Right lobe of liver (tissue), 6 donors: ENCODE results near the gene NR6A1. TPM values are rescaled to one million over a fixed set of nuclear protein-coding genes. Genes with fewer than 3 reads are reported as not detected.

ENCODE experiments used
- ATAC-seq, 4 donors: fragments of 200-7000 bp; cut with Tn5 transposase; one replicate each; pipeline ENCODE4 v1.9.1; 2020; ENCODE audit warnings: mild to moderate bottlenecking in 4 of 4, moderate library complexity in 4 of 4
- DNase-seq, 3 donors: peaks; one replicate each; pipeline ENCODE4 v3.0.0-alpha.2; 2020
- H3K27ac ChIP-seq, 3 donors: fragments of 200-600 bp; one replicate each; pipeline ENCODE4 v1.8.0; 2022
- H3K27me3 ChIP-seq, 2 donors: fragments of 200-600 bp; one replicate each; pipeline ENCODE4 v1.8.0; 2022
- H3K36me3 ChIP-seq, 4 donors: fragments of 200-600 bp; sonication (generic) in 1 of 4; one replicate each; pipeline versions ENCODE4 v1.5.1 to v1.8.0; 2017 to 2022; ENCODE audit warnings: control low read depth in 1 of 4
- H3K4me1 ChIP-seq, 4 donors: fragments of 200-600 bp; sonication (generic) in 1 of 4; one replicate each; pipeline versions ENCODE4 v1.5.1 to v1.8.0; 2017 to 2022; ENCODE audit warnings: control low read depth in 1 of 4
- H3K4me3 ChIP-seq, 3 donors: fragments of 200-600 bp; one replicate each; pipeline ENCODE4 v1.8.0; 2022
- H3K9me3 ChIP-seq, 4 donors: fragments of 200-600 bp; sonication (generic) in 1 of 4; one replicate each; pipeline versions ENCODE4 v1.5.1 to v1.8.0; 2017 to 2022; ENCODE audit warnings: control low read depth in 1 of 4
- POLR2A ChIP-seq: fragments of 450-650 bp; IDR thresholded peaks from one replicate; pipeline ENCODE4 v1.6.1; 2017; ENCODE audit warnings: antibody characterized with exemption, mild to moderate bottlenecking
- WGBS: methylation state at CpG from one replicate; pipeline ENCODE4 v1.1.6; 2018; ENCODE audit warnings: low coverage, low lambda C conversion rate; ENCODE audit not compliant: insufficient coverage; ENCODE audit errors: missing lambda C conversion rate; 5-methylcytosine and 5-hydroxymethylcytosine counted together
- intact Hi-C, 2 donors: fragments of 100-400 bp; cut with DNase I; formaldehyde crosslinking; loops; one replicate each; pipeline versions ENCODE4 v1.11.2 to v1.14.1; 2022
- total RNA-seq, 6 experiments: library from RNA; depleted of rRNA in 2 of 6; stranded (reverse); fragments of >200 nt in 2 of 6; fragmentation: NEBNext Ultra II Directional in 3 of 6; extraction: Animal tissue kit (Norgen Biotek cat#: 25700) in 3 of 6; gene quantifications; one replicate each; pipeline versions ENCODE4 v1.1.0 to v1.2.4, GENCODE V29; 2016 to 2023
- TF ChIP-seq, protein P1 (sequence below), 4 donors: fragments of 200-600 bp in 3 of 4; fragments of 450-650 bp in 1 of 4; IDR thresholded peaks; one replicate each; pipeline versions ENCODE4 v1.5.1 to v1.8.0; 2016 to 2022; ENCODE audit warnings: antibody characterized with exemption in 4 of 4, mild to moderate bottlenecking in 2 of 4
- donor health status: DM: no; HTN: yes; CAD: no.
- donor health status: DM: no; HTN: no; CAD: no.
- donor health status: DM: no; HTN: no; CAD: no.
- donor health status: DM: no; HTN: yes; CAD: no.
- donor health status: DM: no; HTN: yes; CAD: no.

The NR6A1 gene
- total RNA-seq, 6 experiments from 2014 or later: 1.3 to 3.6 (median 1.9) TPM

DNA sequence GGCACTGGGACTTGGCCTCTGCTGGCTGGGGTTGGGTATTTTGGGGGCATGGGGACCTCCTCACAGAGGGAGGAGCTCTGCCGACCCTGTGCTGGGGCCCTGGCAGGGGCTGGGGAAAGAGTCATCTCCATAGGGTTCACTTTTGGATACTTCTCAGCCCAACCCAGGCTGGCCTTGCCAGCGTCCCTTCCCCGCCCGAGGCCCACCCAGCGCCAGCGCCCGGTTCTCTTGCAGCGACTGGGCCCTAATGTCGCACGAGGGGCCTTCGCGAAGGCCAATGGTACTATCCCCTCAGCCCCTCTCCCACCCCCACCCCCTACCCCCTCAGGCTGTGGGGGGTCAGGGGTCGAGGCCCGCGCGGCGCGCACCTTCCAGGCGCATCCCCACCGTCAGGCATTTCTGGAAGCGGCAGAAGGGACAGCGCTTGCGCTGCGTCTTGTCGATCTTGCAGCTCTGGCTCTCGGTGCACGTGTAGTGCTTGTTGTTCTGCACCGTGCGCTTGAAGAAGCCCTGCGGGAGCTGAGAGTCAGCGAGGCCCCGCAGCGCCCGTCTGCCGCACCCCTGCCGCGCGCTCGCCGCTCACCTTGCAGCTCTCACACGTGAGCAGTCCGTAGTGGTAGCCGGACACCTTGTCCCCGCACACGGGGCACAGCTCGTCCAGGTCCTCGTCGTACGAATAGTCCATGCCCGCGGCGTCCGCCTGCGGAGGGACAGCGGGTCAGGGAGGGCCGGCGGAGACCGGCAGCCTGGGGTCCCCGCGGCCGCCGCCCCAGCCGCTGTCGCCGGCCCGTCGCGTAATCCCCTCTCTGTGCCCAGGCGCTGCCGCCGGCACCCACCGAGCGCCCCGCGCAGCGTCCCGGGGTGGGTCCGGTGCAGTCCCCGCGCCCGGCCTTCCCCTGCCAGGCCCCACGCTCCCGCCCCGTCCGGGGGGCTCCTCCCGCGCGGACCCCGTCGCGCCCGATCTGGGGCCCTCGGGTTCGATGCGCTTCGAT, 268.1 kb downstream of the NR6A1 start:
- DNase-seq (no peak), ATAC-seq (no peak)
- Histone ChIP-seq H3K27ac (no peak overlapping the region), H3K4me3 (no peak overlapping the region), H3K36me3 (no peaks in the 10 kb centered on the region), H3K9me3 (no peaks in the 10 kb centered on the region), H3K4me1 (peaks cover 0 to 6% (median 2%) of the 10 kb centered on the region in 4 donors), H3K27me3 (peaks cover 0 to 19% of the 10 kb centered on the region in 2 donors)
- TF ChIP-seq, protein P1, sequence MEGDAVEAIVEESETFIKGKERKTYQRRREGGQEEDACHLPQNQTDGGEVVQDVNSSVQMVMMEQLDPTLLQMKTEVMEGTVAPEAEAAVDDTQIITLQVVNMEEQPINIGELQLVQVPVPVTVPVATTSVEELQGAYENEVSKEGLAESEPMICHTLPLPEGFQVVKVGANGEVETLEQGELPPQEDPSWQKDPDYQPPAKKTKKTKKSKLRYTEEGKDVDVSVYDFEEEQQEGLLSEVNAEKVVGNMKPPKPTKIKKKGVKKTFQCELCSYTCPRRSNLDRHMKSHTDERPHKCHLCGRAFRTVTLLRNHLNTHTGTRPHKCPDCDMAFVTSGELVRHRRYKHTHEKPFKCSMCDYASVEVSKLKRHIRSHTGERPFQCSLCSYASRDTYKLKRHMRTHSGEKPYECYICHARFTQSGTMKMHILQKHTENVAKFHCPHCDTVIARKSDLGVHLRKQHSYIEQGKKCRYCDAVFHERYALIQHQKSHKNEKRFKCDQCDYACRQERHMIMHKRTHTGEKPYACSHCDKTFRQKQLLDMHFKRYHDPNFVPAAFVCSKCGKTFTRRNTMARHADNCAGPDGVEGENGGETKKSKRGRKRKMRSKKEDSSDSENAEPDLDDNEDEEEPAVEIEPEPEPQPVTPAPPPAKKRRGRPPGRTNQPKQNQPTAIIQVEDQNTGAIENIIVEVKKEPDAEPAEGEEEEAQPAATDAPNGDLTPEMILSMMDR (IDR thresholded peaks at IDR 0.05): no peak
- no peak for TF ChIP-seq POLR2A
- intact Hi-C loops: no loop called here
- WGBS: 33% methylated on average over 3 of the region's 96 CpGs

- WGBS: 67% methylated on average over 9 of the region's 11 CpGs
- DNase-seq: no peak
- ATAC-seq: no peak
Measured at GRCh38 chr9:124501771-124502320, 269.3 kb downstream of the NR6A1 start.

GRCh38 chr9:124500796-124501611, 270.1 kb downstream of the NR6A1 start:
- Histone ChIP-seq H3K9me3 (no peaks in the 10 kb centered on the region), H3K36me3 (no peaks in the 10 kb centered on the region), H3K27me3 (peaks cover 0 to 19% of the 10 kb centered on the region in 2 donors), H3K4me3 (no peak overlapping the region), H3K27ac (no peak overlapping the region), H3K4me1 (peaks cover 0 to 6% (median 2%) of the 10 kb centered on the region in 4 donors)
- no peak for DNase-seq
- intact Hi-C loops: no loop called here
- ATAC-seq: no peak
- TF ChIP-seq, protein P1 (IDR thresholded peaks at IDR 0.05): no peak
- no peak for TF ChIP-seq POLR2A
- 55% methylated on average over 8 of the region's 12 CpGs for WGBS

More at GRCh38 chr9:124501771-124502320, 269.3 kb downstream of the NR6A1 start:
- Histone ChIP-seq H3K27me3 (peaks cover 0 to 19% of the 10 kb centered on the region in 2 donors), H3K4me1 (peaks cover 0 to 6% (median 2%) of the 10 kb centered on the region in 4 donors), H3K9me3 (no peaks in the 10 kb centered on the region), H3K4me3 (no peak overlapping the region), H3K36me3 (no peaks in the 10 kb centered on the region), H3K27ac (no peak overlapping the region)
- intact Hi-C loops: no loop called here
- TF ChIP-seq POLR2A: no peak
- TF ChIP-seq, protein P1 (IDR thresholded peaks at IDR 0.05): no peak

- intact Hi-C loops: no loop called here
- peaks cover 0 to 19% of the 10 kb centered on the region in 2 donors for H3K27me3 ChIP-seq
- H3K27ac ChIP-seq: no peak overlapping the region
- ATAC-seq (no peak), DNase-seq (peak in 1 of 3 donors; percentile 52)
- WGBS: 92% methylated on average over 2 of the region's 40 CpGs
- no peaks in the 10 kb centered on the region for H3K9me3 ChIP-seq
- no peak overlapping the region for H3K4me3 ChIP-seq
- H3K4me1 ChIP-seq: peaks cover 0 to 6% (median 2%) of the 10 kb centered on the region in 4 donors
- no peaks in the 10 kb centered on the region for H3K36me3 ChIP-seq
- TF ChIP-seq, protein P1 (IDR thresholded peaks at IDR 0.05): no peak
- no peak for TF ChIP-seq POLR2A
Measured at GRCh38 chr9:124500028-124500795, 270.9 kb downstream of the NR6A1 start.
